Midbrain (tissue), 1 donor: ENCODE results near the gene REPS1.
"Not testable (repeated sequence)": the region's sequence is repeated elsewhere in the genome, so short reads cannot be mapped to it uniquely, and the experiment has no call there.

Experiments used
- DNase-seq: peaks from one replicate; lab custom pipeline; 2025; lab: John Stamatoyannopoulos, UW

The REPS1 gene

GRCh38 chr6:138970159-138970558 is 17.9 kb downstream of the REPS1 start:
- no peak for DNase-seq

GRCh38 chr6:138966870-138967269 is 21.2 kb downstream of the REPS1 start:
- no peak for DNase-seq

- DNase-seq: no peak
These were observed 22.1 kb downstream of the REPS1 start for GRCh38 chr6:138965971-138966370.

- DNase-seq: no peak
These were observed 22.7 kb downstream of the REPS1 start for GRCh38 chr6:138965291-138965874.

- DNase-seq: no peak
These were observed 24.0 kb downstream of the REPS1 start for GRCh38 chr6:138964012-138964411.

- DNase-seq: no peak
These were observed 24.5 kb downstream of the REPS1 start for GRCh38 chr6:138963531-138963930.

- no peak for DNase-seq
These were observed 24.9 kb downstream of the REPS1 start for GRCh38 chr6:138963119-138963518.

GRCh38 chr6:138959521-138959920 is 28.5 kb downstream of the REPS1 start:
- no peak for DNase-seq

GRCh38 chr6:138958595-138958994 is 29.5 kb downstream of the REPS1 start:
- no peak for DNase-seq

GRCh38 chr6:138957903-138958302 is 30.1 kb downstream of the REPS1 start:
- DNase-seq: no peak

GRCh38 chr6:138957484-138957883 is 30.6 kb downstream of the REPS1 start:
- DNase-seq: no peak

- no peak for DNase-seq
These were observed 31.7 kb downstream of the REPS1 start for GRCh38 chr6:138956244-138956924.

GRCh38 chr6:138955262-138955661 is 32.8 kb downstream of the REPS1 start:
- DNase-seq: no peak

GRCh38 chr6:138953451-138953850 is 34.6 kb downstream of the REPS1 start:
- no peak for DNase-seq

- no peak for DNase-seq
These were observed 39.4 kb downstream of the REPS1 start for GRCh38 chr6:138948546-138949179.

GRCh38 chr6:138948004-138948403 is 40.0 kb downstream of the REPS1 start:
- DNase-seq: no peak

GRCh38 chr6:138945354-138945753 is 42.7 kb downstream of the REPS1 start:
- no peak for DNase-seq

GRCh38 chr6:138944412-138944811 is 43.6 kb downstream of the REPS1 start:
- no peak for DNase-seq

GRCh38 chr6:138943089-138943625 is 44.9 kb downstream of the REPS1 start:
- DNase-seq: no peak

- not testable (repeated sequence) for DNase-seq
These were observed 51.2 kb downstream of the REPS1 start for GRCh38 chr6:138936873-138937272.

GRCh38 chr6:138931660-138932059 is 56.4 kb downstream of the REPS1 start:
- no peak for DNase-seq

GRCh38 chr6:138926579-138926978 is 61.5 kb downstream of the REPS1 start:
- no peak for DNase-seq

- no peak for DNase-seq
These were observed 62.2 kb downstream of the REPS1 start for GRCh38 chr6:138925806-138926205.
